ENCODE measurements around the gene BHMT2.
A peak's percentile ranks its signal among the peaks of the same experiment; 100 is the strongest.

Gene BHMT2

GRCh38 chr5:79074641-79075040 lies 5.1 kb downstream of the BHMT2 start:
- peak; percentile 1 for DNase-seq

GRCh38 chr5:79075646-79076426 lies 6.3 kb downstream of the BHMT2 start:
- no peak for DNase-seq

GRCh38 chr5:79076819-79077218 lies 7.3 kb downstream of the BHMT2 start:
- no peak for DNase-seq

- no peak for DNase-seq
Observed at GRCh38 chr5:79077680-79078365, 8.3 kb downstream of the BHMT2 start.

DNA sequence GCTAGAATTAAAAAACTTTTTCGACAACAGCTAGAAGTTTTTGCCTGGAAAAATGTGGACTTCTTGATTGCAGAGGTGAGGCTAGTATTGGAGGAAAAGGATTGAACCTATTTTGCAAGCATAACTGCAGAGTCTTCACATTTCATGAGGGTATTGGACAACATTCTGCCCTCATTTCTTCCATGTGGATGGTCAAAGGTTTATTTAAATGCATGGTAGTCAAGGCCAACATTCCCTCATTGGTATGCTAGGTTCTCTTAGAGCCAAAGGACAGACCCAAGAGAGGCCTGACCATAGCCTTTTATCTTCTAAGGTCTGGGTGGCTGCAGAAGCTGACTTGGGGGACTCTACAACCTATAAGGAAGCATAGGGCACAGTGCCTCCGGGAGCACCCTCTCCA lies 11.2 kb downstream of the BHMT2 start:
- no peak for DNase-seq

DNA sequence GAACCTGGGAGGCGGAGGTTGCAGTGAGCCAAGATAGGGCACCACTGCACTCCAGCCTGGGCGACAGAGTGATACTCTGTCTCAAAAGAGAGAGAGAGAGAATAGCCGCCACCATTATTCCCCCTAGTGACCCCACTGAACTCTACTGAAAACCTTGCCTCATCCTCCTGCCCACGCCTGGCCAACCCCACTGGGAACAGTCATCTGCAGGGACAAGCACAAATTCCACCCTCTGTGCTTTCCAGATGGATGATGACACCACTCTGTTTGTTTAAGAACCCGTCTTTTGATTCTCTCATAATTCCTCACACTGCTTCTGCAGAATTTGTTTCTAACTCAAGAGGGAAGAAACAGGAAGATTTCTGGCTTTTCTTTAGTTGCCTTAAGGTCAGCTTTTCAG lies 12.2 kb downstream of the BHMT2 start:
- no peak for DNase-seq

- DNase-seq = no peak
Observed at GRCh38 chr5:79086116-79086515, 16.5 kb downstream of the BHMT2 start.

- DNase-seq = no peak
Observed at GRCh38 chr5:79088507-79088906, 18.9 kb downstream of the BHMT2 start.

- no peak for DNase-seq
Observed at GRCh38 chr5:79091064-79091463, 21.5 kb downstream of the BHMT2 start.

DNA sequence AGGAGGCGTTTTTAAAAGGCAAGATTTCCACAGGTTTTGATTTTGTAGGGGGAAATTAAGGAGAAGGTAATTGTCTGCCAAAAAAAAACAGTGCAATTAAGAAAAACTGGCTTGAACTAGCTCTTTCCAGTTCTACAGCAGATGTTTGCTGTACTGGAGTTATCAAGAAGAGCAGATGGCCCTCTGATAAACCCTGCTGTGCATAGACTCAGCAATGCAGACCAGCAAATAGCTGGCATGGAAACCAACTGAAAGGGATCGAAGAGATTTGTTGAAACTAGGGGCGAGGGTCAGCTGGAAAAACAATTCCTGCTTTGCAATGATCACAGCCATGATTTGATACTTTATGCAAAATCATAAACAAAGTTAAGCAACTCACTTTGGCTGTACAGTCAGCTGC lies 24.2 kb downstream of the BHMT2 start:
- no peak for DNase-seq

- no peak for DNase-seq
Observed at GRCh38 chr5:79105868-79106267, 36.3 kb downstream of the BHMT2 start.

GRCh38 chr5:79107020-79107796 lies 37.6 kb downstream of the BHMT2 start:
- DNase-seq = no peak

- no peak for DNase-seq
Observed at GRCh38 chr5:79108086-79108485, 38.5 kb downstream of the BHMT2 start.

DNA sequence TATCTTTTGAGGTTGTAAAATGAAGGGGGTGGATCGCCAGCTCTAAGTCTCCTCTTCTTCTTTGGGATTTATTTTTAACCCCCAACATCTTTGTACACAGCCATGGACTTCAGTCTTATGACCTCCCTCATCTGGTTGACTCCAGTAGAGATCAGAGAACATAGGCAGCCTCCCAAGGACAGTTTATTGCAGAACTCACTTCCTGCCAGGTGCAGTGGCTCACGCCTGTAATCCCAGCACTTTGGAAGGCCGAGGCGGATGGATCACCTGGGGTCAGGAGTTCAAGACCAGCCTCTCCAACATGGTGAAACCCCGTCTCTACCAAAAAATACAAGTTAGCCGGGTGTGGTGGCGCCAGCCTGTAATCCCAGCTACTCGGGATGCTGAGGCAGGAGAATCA lies 39.2 kb downstream of the BHMT2 start:
- DNase-seq = no peak

DNA sequence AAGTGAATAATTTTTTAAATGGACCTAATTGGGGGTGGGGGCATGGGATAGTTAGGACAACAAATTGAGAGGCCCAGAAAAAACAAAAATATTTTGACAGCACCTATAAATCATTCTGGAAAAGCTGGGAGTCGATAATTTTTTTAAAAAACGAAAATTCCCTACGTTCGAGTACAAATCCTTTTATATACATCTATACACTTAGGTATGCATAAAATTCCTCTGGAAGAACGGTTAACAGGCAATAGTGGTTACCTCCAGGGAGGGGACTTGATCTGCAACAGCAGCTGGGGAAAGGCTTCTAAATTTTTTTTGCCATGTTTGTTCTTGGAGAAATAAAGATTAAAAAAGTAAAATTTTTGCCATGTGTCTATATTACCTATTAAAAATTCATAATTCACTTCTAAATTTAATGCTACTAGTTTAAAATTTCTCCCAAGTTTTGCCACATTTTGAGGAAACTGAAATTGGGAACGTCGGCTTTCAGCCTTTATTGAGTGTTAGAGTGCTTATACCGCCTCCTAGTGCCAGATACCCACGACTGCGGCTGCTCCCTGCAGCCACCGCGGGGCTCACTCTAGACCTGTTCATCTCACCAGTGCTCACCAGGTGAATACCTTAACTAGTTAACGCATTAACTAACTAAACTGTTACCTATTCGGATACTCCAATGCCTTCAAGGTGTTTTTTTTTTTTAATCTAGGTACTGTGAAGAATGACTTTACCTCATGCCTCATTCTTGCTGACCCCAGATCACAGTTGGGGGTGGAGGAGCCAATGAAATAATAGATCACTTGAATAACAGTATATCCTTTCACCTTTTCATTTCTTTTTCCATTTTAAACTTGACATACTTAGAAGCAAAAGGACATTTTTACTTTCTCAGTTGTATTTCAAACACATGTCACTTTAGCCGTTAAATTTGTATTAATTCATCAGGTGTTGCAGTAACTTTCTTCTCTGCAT lies 40.2 kb downstream of the BHMT2 start:
- DNase-seq = no peak

DNA sequence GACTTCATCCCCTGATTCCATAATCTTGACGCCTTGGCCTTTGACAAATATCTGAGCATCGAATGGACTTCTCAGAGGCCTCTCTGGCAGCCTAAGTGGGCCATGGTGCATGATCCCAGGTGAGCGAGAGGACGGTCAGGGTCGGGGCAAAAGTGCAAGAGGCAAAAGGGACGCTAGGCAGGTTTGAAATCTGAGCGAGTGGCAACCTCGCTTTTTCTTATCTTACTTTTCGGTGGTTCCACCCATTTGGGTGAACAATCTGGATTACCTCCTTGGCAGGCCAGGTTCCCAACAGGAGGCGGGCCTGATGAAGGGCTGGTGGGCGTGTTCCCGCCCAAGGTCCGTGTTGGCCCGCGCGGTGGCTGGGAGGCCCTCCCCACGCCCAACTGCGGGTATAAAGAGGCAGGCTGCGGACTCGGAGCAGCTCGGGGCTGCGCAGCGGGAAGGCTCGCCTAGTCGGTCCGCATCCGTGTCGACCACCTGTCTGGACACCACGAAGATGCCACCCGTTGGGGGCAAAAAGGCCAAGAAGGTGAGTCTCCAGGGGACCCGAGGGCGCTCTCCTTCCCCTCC lies 41.9 kb downstream of the BHMT2 start, which contains the start of gene BHMT:
TSS of gene BHMT (plus strand) at position 423 of the 573 bp plus-strand sequence. CDS start at position 500, 77 bp downstream.
- DNase-seq = no peak

GRCh38 chr5:79111960-79112702 lies 42.6 kb downstream of the BHMT2 start:
- DNase-seq = no peak

- DNase-seq = no peak
Observed at GRCh38 chr5:79112703-79113058, 43.1 kb downstream of the BHMT2 start.

- no peak for DNase-seq
Observed at GRCh38 chr5:79119486-79119885, 49.9 kb downstream of the BHMT2 start.

DNA sequence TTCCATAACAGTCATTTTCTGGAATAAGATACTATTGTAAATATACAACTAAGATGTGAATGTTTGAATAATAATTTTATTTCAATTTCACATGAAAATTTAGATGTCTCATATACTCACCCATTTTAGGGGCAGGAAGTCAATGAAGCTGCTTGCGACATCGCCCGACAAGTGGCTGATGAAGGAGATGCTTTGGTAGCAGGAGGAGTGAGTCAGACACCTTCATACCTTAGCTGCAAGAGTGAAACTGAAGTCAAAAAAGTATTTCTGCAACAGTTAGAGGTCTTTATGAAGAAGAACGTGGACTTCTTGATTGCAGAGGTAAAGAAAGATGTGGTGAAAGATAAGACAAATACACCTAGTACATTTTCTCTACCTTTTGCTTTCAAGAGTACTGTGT lies 50.7 kb downstream of the BHMT2 start:
- no peak for DNase-seq

DNA sequence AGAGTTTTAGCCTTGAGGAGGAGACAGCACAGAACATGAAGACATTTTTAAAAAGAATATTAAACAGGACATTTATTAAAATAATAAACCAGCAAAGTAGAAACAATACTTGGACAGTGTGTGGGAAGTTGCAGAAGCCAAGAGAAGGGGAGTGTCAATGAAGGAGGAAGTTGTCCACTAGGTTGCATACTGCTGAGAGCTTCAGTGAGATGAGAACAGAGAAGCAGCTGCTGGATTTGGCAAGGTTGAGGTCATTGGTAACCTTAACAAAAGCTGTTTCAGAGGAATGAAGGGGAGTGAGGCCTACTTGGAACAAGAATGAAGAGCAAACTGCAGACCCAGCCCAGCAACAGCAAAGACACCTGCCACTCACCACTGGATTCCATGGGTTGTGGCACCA lies 53.4 kb downstream of the BHMT2 start:
- no peak for DNase-seq
